Smooth muscle cell (in vitro differentiated cells): Measurements from ENCODE around the gene OR1B1. TPM values are rescaled to one million over a fixed set of nuclear protein-coding genes. Genes with fewer than 3 reads are reported as not detected.

Experiments
- DNase-seq: peaks from one replicate; lab custom pipeline; 2025; ENCODE audit not compliant: unreplicated experiment; lab: John Stamatoyannopoulos, UW
- H2AFZ ChIP-seq: fragments of 200-600 bp; sonication (generic); 2 replicates; pipeline ENCODE4 v1.6.0; 2016; ENCODE audit warnings: antibody characterized with exemption, low read depth, mild to moderate bottlenecking
- H3F3A ChIP-seq: fragments of 200-600 bp; sonication (generic); 2 replicates; pipeline ENCODE4 v1.6.0; 2017; ENCODE audit warnings: antibody characterized with exemption, low read depth
- H3K27ac ChIP-seq: fragments of 200-600 bp; sonication (generic); 2 replicates; pipeline ENCODE4 v1.5.1; 2016; ENCODE audit warnings: low read depth, mild to moderate bottlenecking
- H3K27me3 ChIP-seq: fragments of 200-600 bp; sonication (generic); 2 replicates; pipeline ENCODE4 v1.6.1; 2016; ENCODE audit warnings: low read depth, mild to moderate bottlenecking
- H3K36me3 ChIP-seq: fragments of 200-600 bp; sonication (generic); 2 replicates; pipeline ENCODE4 v1.5.1; 2016; ENCODE audit warnings: low read depth
- H3K4me1 ChIP-seq: fragments of 200-600 bp; sonication (generic); 2 replicates; pipeline ENCODE4 v1.5.1; 2016; ENCODE audit warnings: low read depth
- H3K4me2 ChIP-seq: fragments of 200-600 bp; sonication (generic); 2 replicates; pipeline ENCODE4 v1.6.0; 2016; ENCODE audit warnings: mild to moderate bottlenecking
- H3K4me3 ChIP-seq: fragments of 200-600 bp; sonication (generic); 2 replicates; pipeline ENCODE4 v1.5.1; 2016; ENCODE audit warnings: mild to moderate bottlenecking
- H3K79me2 ChIP-seq: fragments of 200-600 bp; sonication (generic); 2 replicates; pipeline ENCODE4 v1.6.0; 2016; ENCODE audit warnings: low read depth, mild to moderate bottlenecking
- H3K9ac ChIP-seq: fragments of 200-600 bp; sonication (generic); 2 replicates; pipeline ENCODE4 v1.6.0; 2016; ENCODE audit warnings: low read depth
- H3K9me3 ChIP-seq: fragments of 200-600 bp; sonication (generic); replicated peaks from 2 replicates; pipeline ENCODE4 v1.5.1; 2016; ENCODE audit warnings: low read depth
- H4K20me1 ChIP-seq: fragments of 200-600 bp; sonication (generic); 2 replicates; pipeline ENCODE4 v1.6.0; 2016; ENCODE audit warnings: low read depth
- CTCF ChIP-seq: fragments of 200-600 bp; sonication (generic); IDR thresholded peaks from 2 replicates; pipeline ENCODE4 v1.5.1; 2017; ENCODE audit warnings: borderline replicate concordance, mild to moderate bottlenecking, antibody characterized with exemption; ENCODE audit not compliant: insufficient read depth, poor library complexity, severe bottlenecking
- WGBS: methylation state at CpG from one replicate; pipeline ENCODE4 v1.1.7; 2016; ENCODE audit warnings: low lambda C conversion rate; 5-methylcytosine and 5-hydroxymethylcytosine counted together
- polyA plus RNA-seq: library from polyadenylated mRNA; unstranded; fragments of >200 nt; fragmentation: Nextera tagmentation; extraction: Ambion mirVana; gene quantifications from 2 replicates; pipeline ENCODE4 v1.2.1, GENCODE V29; 2016
- total RNA-seq: library from RNA; depleted of rRNA; stranded (reverse); fragments of >200 nt; gene quantifications from 2 replicates; pipeline ENCODE4 v1.2.3, GENCODE V29; 2014

Gene OR1B1
- total and polyA plus RNA-seq, 2 experiments from 2014 or later = not detected

DNA sequence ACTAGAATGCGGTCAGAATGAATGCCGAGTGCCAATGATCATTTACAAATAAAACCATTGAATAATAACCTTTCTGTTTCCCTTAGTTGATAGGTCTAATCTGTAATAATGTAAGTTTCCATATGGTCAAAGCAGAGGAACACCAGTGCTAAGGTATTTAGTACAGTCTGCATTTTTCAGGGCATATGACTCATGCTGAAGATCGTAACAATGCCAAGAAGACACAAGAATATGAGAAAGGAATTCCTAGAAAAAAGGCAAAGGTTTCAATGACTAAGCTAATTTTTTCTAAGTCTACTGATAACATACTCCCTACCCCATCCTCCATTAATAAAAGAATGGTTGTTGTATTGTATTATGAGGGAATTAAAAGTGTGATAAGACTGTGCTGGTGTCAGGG is 77.1 kb downstream of the OR1B1 start:
- no peak overlapping the region for H3K4me2 ChIP-seq
- H2AFZ ChIP-seq = no peak overlapping the region
- no peak overlapping the region for H3K9ac ChIP-seq
- no peaks in the 10 kb centered on the region for H3K9me3 ChIP-seq
- no peaks in the 10 kb centered on the region for H3K27me3 ChIP-seq
- H3K36me3 ChIP-seq = no peaks in the 10 kb centered on the region
- H3K4me1 ChIP-seq = no peaks in the 10 kb centered on the region
- no peak for DNase-seq
- 79% methylated on average over 3 of the region's 3 CpGs for WGBS
- TF ChIP-seq CTCF = no peak
- no peak overlapping the region for H3K4me3 ChIP-seq
- H3K27ac ChIP-seq = no peak overlapping the region
- H3F3A ChIP-seq = no peaks in the 10 kb centered on the region
- no peaks in the 10 kb centered on the region for H4K20me1 ChIP-seq
- H3K79me2 ChIP-seq = no peaks in the 10 kb centered on the region

- no peaks in the 10 kb centered on the region for H3K27me3 ChIP-seq
- H3K9me3 ChIP-seq = no peaks in the 10 kb centered on the region
- no peaks in the 10 kb centered on the region for H3K4me1 ChIP-seq
- no peaks in the 10 kb centered on the region for H3F3A ChIP-seq
- TF ChIP-seq CTCF = no peak
- H3K4me3 ChIP-seq = no peak overlapping the region
- no peak overlapping the region for H3K9ac ChIP-seq
- H3K4me2 ChIP-seq = no peak overlapping the region
- H3K36me3 ChIP-seq = no peaks in the 10 kb centered on the region
- H3K79me2 ChIP-seq = no peaks in the 10 kb centered on the region
- whole genome bisulfite sequencing = 55% methylated on average over 5 of the region's 5 CpGs
- no peaks in the 10 kb centered on the region for H4K20me1 ChIP-seq
- no peak overlapping the region for H2AFZ ChIP-seq
- no peak overlapping the region for H3K27ac ChIP-seq
- DNase-seq = no peak
These were observed 77.6 kb downstream of the OR1B1 start for GRCh38 chr9:122579874-122580273.

Other genes with a start within 250 kb of the OR1B1 start
- not detected in 2 replicates for gene OR1J1, start 179.7 kb downstream of the OR1B1 start, total RNA-seq
- gene OR1J1, start 179.7 kb downstream of the OR1B1 start, polyA plus RNA-seq = not detected in 2 replicates
- not detected in 2 replicates for gene OR1J2, start 146.8 kb downstream of the OR1B1 start, total RNA-seq
- gene OR1J2, start 146.8 kb downstream of the OR1B1 start, polyA plus RNA-seq = not detected in 2 replicates
- gene OR1J4, start 138.5 kb downstream of the OR1B1 start, total RNA-seq = not detected in 2 replicates
- gene OR1J4, start 138.5 kb downstream of the OR1B1 start, polyA plus RNA-seq = not detected in 2 replicates
- gene OR1N1, start 130.3 kb downstream of the OR1B1 start, total RNA-seq = not detected in 2 replicates
- gene OR1N1, start 130.3 kb downstream of the OR1B1 start, polyA plus RNA-seq = not detected in 2 replicates
- gene OR1N2, start 104.5 kb downstream of the OR1B1 start, total RNA-seq = not detected in 2 replicates
- gene OR1N2, start 104.5 kb downstream of the OR1B1 start, polyA plus RNA-seq = not detected in 2 replicates
- gene OR1L8, start 74.2 kb downstream of the OR1B1 start, total RNA-seq = not detected in 2 replicates
- 0.11 TPM in 1 of 2 replicates, not detected in the other for gene OR1L8, start 74.2 kb downstream of the OR1B1 start, polyA plus RNA-seq
- not detected in 2 replicates for gene OR1Q1, start 42.9 kb downstream of the OR1B1 start, total RNA-seq
- gene OR1Q1, start 42.9 kb downstream of the OR1B1 start, polyA plus RNA-seq = not detected in 2 replicates
- not detected in 2 replicates for gene OR1L1, start 4.1 kb upstream of the OR1B1 start, total RNA-seq
- gene OR1L1, start 4.1 kb upstream of the OR1B1 start, polyA plus RNA-seq = not detected in 2 replicates
- gene OR1L3, start 17.5 kb upstream of the OR1B1 start, total RNA-seq = not detected in 2 replicates
- gene OR1L3, start 17.5 kb upstream of the OR1B1 start, polyA plus RNA-seq = not detected in 2 replicates
- not detected in 2 replicates for gene OR1L4, start 66.4 kb upstream of the OR1B1 start, total RNA-seq
- gene OR1L4, start 66.4 kb upstream of the OR1B1 start, polyA plus RNA-seq = not detected in 2 replicates
- gene OR1L6, start 84.7 kb upstream of the OR1B1 start, total RNA-seq = not detected in 2 replicates
- gene OR1L6, start 84.7 kb upstream of the OR1B1 start, polyA plus RNA-seq = not detected in 2 replicates
- gene OR5C1, start 131.3 kb upstream of the OR1B1 start, total RNA-seq = not detected in 2 replicates
- not detected in 2 replicates for gene OR5C1, start 131.3 kb upstream of the OR1B1 start, polyA plus RNA-seq
- not detected in 2 replicates for gene OR1K1, start 142.5 kb upstream of the OR1B1 start, total RNA-seq
- not detected in 2 replicates for gene OR1K1, start 142.5 kb upstream of the OR1B1 start, polyA plus RNA-seq
- 24.2 and 30.2 TPM in 2 replicates for gene PDCL, start 171.0 kb upstream of the OR1B1 start, total RNA-seq
- gene PDCL, start 171.0 kb upstream of the OR1B1 start, polyA plus RNA-seq = 14.9 and 18.3 TPM in 2 replicates
- gene RC3H2, start 247.7 kb upstream of the OR1B1 start, total RNA-seq = 44.7 and 46.1 TPM in 2 replicates
- 15.3 and 15.6 TPM in 2 replicates for gene RC3H2, start 247.7 kb upstream of the OR1B1 start, polyA plus RNA-seq